CD4-positive, alpha-beta T cell treated with Interleukin-2 at 100 ng/mL for 4 hours (primary cell): Measurements from ENCODE around the gene TRERF1.

Source experiments
- DNase-seq: peaks from one replicate; pipeline ENCODE4 v3.0.0-alpha.2; 2020; ENCODE audit warnings: low spot score

The TRERF1 gene

DNA sequence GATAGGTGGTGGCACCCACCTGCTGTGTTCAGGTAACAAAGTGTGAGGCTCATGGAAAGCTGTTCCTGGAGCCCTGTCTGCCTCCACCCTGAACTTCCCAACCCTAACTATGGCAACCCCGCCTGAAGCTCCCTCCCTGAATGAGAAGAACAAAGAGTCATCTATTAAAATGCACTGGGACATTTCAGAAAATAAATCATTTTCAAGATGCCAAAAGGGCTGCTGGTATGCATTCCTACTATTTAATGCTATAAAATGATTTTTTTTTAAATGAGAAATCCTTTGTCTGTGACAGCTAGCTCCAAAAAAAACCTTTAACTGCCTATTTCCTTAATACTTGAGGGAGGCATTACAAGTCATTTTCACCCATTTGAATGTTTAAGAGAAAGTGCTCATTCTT, 149.7 kb downstream of the TRERF1 start:
- no peak for DNase-seq

DNA sequence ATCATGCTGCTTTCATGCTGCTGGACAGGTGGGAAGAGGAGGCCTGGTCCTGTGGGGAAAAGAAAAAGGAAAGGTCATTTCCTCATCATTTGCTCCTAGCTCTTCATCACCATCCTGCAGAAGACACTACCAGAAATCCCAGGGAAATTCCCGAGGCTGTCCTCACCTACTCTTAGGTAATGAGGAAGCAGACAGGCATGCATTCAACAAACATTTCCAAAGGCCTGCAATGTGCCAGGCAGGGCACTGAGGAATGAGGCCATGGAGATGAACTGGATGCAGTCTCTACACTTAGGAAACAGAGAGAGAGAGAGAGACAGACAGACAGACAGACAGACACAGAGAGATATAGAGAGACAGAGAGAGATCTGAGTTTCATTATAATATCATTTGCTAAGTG, 151.0 kb downstream of the TRERF1 start:
- DNase-seq: no peak

DNA sequence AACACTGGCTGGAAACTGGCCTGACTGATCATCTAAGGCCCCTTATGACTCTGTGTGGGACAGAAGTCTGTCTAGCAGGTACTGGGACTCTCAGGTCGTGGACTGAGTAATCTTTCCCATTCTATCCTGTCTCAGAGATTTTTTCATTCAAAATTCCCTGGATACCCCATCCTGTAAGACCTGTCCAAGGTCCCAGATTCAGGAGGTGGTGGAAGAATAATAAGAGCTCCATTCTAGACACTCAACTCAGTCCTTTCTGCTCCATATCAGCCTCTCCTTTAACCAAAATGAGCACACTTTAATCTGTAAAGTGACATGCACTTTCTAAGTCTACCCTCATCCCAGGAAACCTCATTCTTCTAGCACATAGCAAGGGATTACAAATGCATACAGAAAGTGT, 151.5 kb downstream of the TRERF1 start:
- no peak for DNase-seq

DNA sequence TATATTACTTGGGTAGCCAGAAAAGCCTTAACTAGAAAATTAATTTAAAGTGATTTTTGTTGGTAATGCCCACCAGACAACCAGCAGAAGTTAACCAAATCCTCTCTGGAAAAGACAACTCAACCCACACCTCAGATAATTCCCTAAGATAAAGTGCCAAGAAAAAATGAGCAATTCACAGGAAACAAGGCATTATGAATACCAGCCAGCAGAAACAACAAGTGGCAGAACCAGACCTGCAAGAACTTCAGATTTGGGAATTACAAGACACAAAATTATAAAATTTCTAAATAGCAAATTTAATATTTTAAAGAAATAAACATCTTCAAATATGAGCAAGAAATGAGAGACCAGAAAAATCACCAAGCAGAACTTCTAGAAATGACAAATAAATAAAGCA, 154.1 kb downstream of the TRERF1 start:
- DNase-seq: no peak

DNA sequence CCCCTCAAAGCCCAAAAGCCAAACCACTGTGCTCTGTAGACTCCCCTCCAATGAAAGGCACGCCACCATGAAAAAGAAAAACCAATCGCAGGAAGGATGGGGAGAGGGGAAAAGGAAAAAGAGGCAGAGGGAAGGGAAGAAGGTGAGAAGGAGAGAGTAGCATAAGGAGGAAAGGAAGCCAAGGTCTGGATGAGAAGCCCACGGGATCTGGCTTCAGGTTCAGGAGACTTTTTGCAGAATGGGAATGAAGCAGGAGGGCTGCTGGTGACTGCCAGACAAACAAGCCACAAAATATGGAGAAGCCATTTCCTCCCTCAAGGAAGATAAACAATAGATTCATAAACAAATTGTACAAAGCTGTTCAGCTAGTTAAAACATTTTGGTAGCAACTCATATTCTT, 155.1 kb downstream of the TRERF1 start:
- DNase-seq: no peak

DNA sequence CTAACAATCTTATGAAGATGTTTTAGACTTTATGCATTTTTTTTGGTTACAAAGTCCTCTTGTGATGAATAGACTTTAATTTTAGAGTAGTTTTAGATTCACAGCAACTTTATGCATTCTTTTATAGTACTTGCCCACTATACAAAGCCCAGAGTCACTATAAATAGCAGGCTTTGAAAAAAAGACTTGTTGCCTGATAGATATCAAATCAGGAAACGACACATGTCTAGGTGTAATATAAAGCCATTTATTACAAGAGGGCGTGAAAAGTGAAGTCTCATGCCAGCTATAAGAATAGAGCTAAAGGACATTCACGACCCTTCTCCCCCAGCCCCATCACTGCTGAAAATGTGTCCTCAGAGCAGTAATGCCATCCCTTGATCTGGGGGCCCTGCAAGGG, 156.0 kb downstream of the TRERF1 start:
- DNase-seq: peak; percentile 16

DNA sequence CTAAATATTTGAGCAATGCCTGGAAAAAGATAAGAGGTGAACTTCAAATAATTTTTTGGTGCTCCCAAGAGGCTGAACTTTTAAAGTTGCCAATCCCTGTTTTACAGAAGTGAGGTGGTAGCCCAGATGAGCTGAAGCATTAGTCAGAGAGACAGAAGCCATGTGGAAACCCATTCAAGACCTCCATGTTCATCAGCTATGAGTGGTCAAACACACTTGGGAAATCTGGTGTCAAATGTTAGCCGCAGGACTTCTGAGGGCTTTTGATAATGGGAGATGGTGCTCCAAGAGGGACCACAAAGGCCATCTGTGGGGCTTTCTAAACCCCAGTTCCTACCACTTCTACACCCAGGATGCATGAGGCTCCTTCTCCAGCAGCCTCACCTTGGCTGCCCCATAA, 156.5 kb downstream of the TRERF1 start:
- DNase-seq: no peak

DNA sequence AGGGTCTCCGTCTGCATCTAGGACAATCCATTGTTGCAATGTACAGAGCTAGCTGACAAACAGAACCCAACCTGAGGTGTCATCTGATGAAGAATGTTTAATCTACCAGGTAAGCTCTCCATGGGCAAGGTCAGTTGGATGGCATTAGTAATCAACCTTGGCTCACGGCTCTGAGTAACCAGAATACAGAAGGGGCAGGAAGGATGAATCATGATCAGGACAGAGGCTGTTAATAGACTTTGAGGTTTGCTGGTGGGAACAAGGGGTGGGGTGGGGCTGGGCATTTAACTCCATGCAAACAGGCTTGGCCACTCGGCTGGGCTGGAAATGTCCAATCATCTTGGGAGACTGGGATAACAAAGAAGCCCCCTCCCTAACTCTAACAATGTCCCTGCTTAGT, 157.0 kb downstream of the TRERF1 start:
- peak; percentile 53 for DNase-seq

DNA sequence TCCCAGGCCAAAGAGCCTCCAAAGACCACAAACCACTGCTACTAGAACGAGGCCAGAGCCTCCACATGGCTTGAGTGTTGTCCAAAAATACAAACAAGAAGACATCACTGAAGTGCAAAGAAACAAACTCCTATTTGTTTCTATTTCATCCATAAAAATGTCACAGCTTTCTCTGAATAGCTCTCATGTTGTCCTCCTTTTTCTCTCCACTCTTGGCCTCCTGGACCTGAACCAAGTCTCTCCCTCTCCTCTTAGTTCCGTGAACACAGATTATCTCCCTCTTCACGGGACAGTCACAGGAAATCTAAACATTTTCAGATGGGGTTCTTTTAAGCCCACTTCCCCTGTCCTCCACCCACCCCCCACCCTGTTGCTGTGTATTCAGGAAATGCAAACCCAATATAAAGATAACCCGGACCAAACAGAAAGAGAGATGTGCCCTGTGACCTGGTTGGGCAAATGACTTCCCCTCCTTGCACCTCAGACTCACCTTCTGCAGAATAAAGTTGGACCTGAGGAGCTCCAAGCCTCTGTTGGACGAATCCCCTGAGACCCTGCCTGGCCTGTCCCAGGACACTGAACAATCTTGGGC, 158.2 kb downstream of the TRERF1 start:
- DNase-seq: peak; percentile 13

DNA sequence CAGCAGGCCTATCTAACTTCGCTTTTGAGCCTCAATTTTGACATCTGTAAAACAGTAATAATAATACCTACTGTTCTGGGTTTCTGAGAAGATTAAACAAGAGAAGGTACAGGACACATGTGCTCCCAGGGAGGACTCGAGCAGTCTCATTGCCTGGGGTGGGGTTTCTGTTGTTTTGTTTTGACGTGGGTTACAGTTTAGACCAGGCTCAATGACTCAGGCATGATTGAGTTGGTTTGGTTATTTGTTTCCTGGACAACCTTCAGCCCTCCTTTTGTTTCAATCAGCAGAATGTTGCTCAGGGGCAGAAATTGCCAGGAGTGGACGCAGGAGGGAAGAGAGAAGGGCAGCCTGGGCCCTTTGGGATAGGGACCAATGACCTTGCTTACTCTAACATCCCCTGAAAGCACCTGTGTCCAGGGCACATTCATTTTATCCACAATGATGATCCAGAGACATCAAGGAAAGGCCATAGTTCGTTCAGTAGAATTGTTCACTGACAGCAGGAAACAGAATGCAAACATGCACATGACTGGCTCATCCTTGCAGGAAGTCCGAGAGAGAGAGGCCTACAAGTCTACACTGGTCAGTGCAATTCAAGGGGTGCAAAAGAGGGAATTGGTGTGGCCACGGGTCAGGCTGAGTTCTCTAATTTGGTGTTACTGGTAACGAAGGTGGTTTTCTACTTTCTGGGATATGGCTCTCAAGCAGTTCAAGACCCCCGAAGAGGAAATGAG, 159.6 kb downstream of the TRERF1 start:
- DNase-seq: peak; percentile 73

DNA sequence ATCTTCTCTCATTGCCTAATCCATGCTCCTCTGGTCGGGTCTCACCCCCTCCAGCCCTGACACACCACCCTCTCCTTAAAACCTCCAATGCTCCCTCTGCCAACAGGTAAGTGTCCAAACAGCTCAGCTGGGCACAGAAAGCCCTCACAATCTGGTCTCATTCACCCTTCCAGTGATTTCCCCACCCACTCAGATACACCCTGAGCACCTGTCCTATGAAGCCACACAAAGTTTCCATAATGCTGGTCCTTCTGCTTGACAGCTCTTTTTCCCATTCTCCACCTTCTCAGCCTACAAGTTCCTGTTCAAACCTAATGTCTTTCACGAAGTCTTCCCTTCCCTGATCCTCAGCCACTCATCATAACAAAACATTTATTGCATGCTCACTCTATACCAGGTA, 164.0 kb downstream of the TRERF1 start:
- no peak for DNase-seq

DNA sequence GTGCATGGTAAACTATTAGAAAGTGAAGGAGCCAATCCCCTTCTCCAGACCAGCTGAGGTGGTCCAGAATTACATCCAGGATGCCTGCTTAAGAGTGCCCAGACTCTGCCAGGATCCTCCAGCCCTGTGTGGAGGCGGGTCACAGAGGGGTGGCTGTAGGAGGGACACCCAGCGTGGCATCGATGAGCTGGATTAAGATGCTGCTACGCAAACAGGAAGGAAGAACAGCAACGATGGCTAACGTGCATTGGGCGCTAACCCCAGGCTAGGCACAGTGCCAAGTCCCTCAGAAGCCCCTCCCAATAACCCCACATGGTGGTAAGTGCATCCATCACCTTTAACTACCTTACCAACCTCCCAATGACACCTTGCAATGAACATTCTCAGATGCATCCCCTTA, 170.2 kb downstream of the TRERF1 start:
- DNase-seq: peak; percentile 73

DNA sequence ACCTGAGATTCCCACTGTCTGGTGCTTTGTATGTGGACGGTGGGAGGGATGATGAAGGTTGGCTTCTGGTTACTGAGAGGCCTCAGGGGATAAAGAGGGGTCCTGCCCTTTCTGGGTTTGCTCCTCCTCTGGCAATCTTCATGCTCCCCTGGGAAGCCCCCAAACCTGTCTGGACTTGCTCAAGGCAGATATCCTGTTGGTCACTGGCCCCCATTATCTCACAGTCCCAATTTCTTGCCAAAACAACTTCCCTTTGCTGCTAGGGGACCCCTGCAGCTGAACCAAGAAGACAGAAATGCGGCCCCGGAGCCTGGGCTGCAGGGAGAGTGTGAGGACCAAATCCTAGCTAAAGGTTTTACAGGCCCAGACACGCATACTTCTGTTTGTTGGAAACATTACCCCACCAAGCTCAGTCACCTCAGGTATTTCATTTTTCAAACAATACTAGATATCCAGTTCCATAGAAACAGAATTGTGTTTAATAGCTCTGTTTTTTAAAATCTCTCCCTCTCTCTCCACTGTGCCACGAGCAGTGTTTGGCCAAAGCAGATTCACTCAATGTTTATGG, 170.7 kb downstream of the TRERF1 start:
- DNase-seq: no peak

DNA sequence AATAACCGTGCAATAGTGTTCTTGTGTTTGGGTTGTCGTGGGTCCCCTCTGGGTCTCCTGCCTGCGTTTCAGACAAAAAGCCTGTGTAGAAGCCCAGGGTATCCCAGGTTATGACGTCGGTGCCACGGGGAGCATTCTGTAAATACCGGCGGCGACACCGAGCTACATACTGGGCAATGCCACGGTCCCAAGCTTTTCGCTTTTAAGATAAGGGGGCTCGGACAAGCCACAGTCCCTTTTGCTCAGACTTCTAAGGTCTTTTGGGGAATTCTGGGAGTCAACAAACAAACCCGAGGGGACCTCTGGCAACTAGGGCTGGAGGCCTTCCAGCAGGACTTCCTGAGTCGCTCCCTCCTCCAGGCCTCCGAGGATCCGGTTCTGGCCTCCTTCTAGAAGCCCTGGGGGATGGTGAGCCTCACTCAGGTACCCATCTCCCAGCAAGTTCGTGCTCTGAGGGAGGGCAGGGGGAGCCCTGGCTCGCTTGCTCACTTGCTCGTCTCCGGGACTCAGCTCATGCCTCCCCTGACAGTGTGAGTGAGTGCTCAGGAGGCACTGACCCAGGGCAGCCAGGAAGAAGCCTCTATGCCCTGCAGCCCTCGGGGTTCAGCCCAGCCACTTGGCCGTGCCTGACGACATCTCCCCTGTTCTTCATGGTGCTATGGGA, 171.6 kb downstream of the TRERF1 start:
- DNase-seq: no peak

DNA sequence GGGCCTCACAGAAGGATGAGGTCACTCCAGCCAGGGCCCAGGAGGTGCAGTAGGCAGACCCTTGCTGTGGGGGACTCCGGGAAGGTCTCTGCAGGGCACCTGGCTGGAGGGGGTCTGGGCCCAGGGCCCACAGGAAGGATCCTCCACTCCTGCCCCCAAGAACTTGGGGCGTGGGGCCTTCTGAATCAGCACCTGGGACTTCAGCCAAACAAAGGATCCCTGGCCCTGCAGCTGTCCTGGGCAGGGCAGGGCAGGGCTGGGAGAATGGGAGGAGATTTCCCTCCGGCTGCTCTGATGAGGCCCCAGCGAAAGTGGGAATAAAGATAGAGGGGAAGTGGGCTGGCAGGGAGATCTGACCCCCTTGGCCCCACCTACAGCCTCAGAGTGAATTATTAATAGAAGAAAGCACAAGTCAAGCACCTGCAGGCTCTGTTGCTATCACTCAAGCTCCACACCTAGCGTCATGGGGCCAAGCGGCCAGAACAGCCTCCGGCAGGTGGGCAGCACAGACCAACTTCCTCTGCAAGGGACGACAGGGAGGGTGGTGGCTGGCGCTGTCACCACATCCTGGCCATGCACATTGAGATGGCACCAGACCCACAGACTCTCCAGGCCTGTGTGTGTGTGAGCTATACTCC, 172.5 kb downstream of the TRERF1 start:
- DNase-seq: peak; percentile 37

DNA sequence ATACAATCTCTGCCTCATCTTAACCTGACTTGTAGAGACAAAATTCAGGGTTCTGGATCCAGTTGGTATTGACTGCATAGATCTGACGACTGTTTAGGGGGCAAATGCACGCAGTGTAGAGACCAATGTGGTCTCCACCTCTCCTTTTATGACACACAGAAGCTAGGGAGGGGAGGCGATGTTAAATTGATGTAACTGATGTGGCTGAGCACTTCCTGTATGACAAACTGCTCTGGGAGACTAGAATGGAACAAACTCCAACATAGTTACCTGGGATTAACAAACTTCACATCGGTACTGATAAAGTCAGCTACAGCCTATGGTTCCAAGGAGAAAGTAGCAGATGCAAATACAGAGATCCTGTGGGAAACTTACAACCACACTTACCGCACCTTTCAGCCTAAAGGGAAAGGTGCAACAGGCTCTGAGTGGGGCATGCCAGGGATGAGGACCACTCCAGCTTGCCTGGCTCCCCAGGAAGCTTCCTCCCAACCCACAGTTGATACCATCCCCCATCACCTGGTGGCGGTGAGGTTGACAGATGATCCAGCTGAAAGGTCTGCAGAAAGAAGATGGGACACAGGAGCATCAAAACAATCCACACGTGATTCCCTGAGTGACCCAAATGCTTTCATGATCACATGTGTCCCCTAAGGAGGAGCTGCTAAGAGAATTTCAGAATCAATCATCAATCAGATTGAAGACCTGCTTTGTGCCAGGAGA, 173.4 kb downstream of the TRERF1 start:
- peak; percentile 65 for DNase-seq

DNA sequence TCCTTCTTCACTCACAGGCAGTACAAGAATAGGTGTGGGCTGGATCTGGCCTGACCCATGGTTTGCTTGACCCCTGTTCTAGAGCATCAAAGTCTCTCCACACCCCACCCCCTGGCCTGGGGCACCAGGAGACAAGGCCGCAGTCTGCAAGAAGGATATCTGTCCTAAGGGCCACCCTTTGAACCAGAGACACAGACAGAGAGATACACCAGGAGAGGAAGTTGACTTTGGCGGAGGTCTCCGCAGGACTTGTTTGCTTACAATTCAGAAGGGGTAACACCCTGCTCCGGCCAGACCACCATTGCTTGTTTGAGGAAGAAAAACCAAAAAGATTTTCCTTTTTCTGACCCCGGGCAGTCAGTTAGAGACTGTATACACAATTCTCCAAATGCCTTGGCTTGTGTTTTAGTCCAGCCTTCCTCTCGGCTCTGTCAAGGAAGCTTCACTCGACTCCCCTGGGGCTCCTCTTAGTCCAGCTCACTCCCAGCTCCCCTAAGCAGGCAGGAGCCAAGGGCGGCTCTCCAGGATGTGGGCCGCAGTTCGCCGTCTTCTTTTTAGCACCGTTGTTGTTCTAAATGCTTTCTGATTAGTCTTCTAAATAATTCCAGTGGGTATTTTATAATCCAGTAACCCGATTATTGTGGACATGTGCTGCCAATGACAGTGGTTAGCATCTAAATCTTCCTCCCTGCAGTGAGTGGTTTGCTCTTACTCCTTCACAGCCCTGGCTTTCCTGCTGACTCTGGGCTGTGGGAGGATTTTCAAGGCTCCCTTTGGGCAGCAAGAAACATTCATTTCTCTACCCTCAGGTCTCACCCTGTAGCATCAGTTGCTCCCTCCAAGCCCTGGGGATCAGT, 175.5 kb downstream of the TRERF1 start:
- no peak for DNase-seq

DNA sequence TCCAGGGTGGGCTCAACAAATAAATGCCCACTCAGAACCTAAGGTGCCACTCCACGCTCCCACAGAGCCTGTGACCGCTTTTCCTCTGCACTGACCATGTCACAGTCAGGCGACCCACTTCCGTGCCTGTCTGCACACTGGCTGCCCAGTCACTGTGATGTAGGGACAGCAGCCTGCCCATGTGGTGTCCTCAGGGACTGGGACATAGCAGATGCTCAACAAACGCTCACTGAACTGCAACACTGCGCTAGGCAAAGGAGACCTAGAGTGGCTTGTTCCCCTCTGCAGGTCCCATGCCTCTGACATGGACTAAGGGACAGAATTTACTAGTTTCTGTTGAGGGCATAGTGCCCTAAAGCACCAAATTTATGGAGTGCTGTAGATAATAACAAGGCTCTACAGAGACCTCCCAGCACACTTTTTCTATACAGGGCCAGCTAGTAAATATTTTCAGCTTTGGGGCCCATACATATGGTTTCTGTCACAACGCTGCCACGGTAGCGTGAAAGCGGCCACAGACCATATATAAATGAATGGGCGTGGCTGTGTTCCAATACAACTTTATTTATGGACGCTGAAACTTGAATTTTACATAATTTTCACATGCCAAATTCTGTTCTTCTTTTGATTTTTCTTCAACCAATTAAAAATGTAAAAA, 176.2 kb downstream of the TRERF1 start:
- no peak for DNase-seq

DNA sequence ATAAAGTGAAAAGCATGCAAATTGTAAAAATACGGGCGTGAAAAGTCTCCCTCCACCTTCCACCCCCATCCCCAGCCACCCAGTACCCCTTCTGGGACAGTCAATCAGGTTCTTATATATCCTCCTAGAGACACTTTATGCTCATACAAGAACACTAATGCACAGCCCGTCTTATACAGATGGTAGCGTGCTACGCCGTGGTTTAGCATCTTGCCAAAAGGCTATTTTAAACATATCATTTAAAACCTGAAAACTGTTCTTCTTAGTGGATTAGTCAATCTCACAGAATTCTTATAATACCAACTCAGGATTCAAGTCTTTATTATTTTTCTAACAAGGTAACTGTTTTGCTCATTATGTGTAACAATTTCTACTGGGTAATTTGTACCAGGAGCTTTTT, 176.8 kb downstream of the TRERF1 start:
- no peak for DNase-seq
